Right lobe of liver (tissue), 4 donors: ENCODE measurements around the gene EXOC4.

Source experiments
- POLR2A ChIP-seq: fragments of 450-650 bp; IDR thresholded peaks from one replicate; pipeline ENCODE4 v1.6.1; 2017; ENCODE audit warnings: antibody characterized with exemption, mild to moderate bottlenecking
- TF ChIP-seq, protein P1 (sequence below), 4 donors: fragments of 200-600 bp in 3 of 4; fragments of 450-650 bp in 1 of 4; IDR thresholded peaks; one replicate each; pipeline versions ENCODE4 v1.5.1 to v1.8.0; 2016 to 2022; ENCODE audit warnings: antibody characterized with exemption in 4 of 4, mild to moderate bottlenecking in 2 of 4
- donor health status: DM: no; HTN: no; CAD: no.
- donor health status: DM: no; HTN: no; CAD: no.
- donor health status: DM: no; HTN: yes; CAD: no.

DNA sequence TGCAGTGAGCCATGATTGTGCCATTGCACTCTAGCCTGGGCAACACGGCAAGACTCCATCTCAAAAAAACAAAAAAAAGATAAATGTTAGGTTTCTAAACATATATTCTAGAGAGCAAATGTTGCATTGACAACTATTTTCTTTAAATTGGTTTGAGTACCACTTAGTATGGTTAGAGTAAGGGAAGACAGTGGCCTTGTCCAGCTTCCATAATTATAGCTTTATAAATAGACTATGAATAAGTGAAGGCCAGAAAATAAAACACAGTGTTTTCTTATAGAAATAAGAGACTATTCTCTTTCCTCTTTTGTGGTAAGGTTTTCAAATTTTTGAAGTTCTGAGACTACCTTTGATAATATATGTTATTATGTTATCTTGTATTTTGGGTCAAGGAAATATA, 50.5 kb downstream of the EXOC4 start:
- TF ChIP-seq, protein P1, sequence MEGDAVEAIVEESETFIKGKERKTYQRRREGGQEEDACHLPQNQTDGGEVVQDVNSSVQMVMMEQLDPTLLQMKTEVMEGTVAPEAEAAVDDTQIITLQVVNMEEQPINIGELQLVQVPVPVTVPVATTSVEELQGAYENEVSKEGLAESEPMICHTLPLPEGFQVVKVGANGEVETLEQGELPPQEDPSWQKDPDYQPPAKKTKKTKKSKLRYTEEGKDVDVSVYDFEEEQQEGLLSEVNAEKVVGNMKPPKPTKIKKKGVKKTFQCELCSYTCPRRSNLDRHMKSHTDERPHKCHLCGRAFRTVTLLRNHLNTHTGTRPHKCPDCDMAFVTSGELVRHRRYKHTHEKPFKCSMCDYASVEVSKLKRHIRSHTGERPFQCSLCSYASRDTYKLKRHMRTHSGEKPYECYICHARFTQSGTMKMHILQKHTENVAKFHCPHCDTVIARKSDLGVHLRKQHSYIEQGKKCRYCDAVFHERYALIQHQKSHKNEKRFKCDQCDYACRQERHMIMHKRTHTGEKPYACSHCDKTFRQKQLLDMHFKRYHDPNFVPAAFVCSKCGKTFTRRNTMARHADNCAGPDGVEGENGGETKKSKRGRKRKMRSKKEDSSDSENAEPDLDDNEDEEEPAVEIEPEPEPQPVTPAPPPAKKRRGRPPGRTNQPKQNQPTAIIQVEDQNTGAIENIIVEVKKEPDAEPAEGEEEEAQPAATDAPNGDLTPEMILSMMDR (IDR thresholded peaks at IDR 0.05): no peak
- no peak for TF ChIP-seq POLR2A
